Measurements from ENCODE around the gene SP2. TPM values are rescaled to one million over a fixed set of nuclear protein-coding genes. Genes with fewer than 3 reads are reported as not detected.

SP2 gene
- total and polyA plus RNA-seq, 2 of the 13 experiments (the other 11 are each of a cell fraction or from before 2014, with no cell fraction given), result 1.4 to 4.8 TPM

GRCh38 chr17:47879028-47879585, 16.9 kb upstream of the SP2 start:
- Histone ChIP-seq H3K4me3 (replicated peaks in 1 of 3; ENCODE audit: insufficient read depth in 1 of 3, low read depth in 2 of 3, low read length in 3 of 3) (no peak overlapping the region), H3K27me3 (ENCODE audit: control insufficient read depth in 1 of 2, insufficient read depth in 2 of 2, low read length in 2 of 2) (peaks cover 7 to 61% of the 10 kb centered on the region in 2 experiments; a peak in 3 of 5 replicates), H3K36me3 (replicated peaks in 1 of 2; ENCODE audit: control insufficient read depth in 1 of 2, insufficient read depth in 2 of 2, low read length in 2 of 2) (no peaks in the 10 kb centered on the region), H4K20me1 (ENCODE audit: insufficient read depth, low read length) (no peaks in the 10 kb centered on the region), H3K4me2 (ENCODE audit: low read depth, low read length) (no peak overlapping the region), H3K9ac (ENCODE audit: insufficient read depth, low read depth, low read length) (no peak overlapping the region), H3K79me2 (ENCODE audit: insufficient read depth, low read length) (no peaks in the 10 kb centered on the region), H3K9me3 (ENCODE audit: low read length) (no peaks in the 10 kb centered on the region), H3K27ac (ENCODE audit: extremely low read length, insufficient read depth, low read length) (no peak overlapping the region), H2AFZ (ENCODE audit: low read length) (no peak overlapping the region), H3K4me1 (ENCODE audit: insufficient read depth, low read length) (peaks cover 23% of the 10 kb centered on the region)
- intact Hi-C loops (cut with micrococcal nuclease; ENCODE audit: unreplicated experiment) (no loop called here), in situ Hi-C loops (cut with HindIII; ENCODE audit: extremely low pct_ligation_motif_present, low pct_unique_long_range_greater_than_20kb) (no loop called here)
- 22% methylated on average over 2 of the region's 2 CpGs for WGBS (ENCODE audit: low lambda C conversion rate)
- BruUV-seq (replicated peaks), result no TSS peak
- TF ChIP-seq SIN3B (IDR thresholded peaks at IDR 0.05; ENCODE audit: low read length) (no peak), ZNF574 (CRISPR knock-in tag; IDR thresholded peaks at IDR 0.05) (no peak), ZNF572 (CRISPR knock-in tag; IDR thresholded peaks at IDR 0.05) (no peak), PHF8 (CRISPR knock-in tag; IDR thresholded peaks at IDR 0.05) (no peak), KLF12 (CRISPR knock-in tag; IDR thresholded peaks at IDR 0.05; ENCODE audit: borderline replicate concordance) (no peak), ONECUT2 (CRISPR knock-in tag; IDR thresholded peaks at IDR 0.05) (no peak), DMTF1 (CRISPR knock-in tag; IDR thresholded peaks at IDR 0.05) (no peak)
- DNase-seq (ENCODE audit: low spot score) (no peak), FAIRE-seq (no peak), ATAC-seq (no peak)
- ChIA-PET CTCF (ENCODE audit: low intra/inter-chr PET ratio, low total read pairs) (no interaction called here), POLR2A (interaction anchor here (1.4 kb wide), 1 partner anchor 48 kb away, joined by 3 read pairs; the partner anchor contains the start of genes LRRC46 and MRPL10)

Data from HepG2 (cell line).